SK-N-MC (cell line): ENCODE results near the gene NR2E3.

Experiments used
- EZH2 ChIP-seq: fragments of 200-600 bp; sonication (generic); IDR thresholded peaks from one replicate; pipeline ENCODE4 v1.6.1; 2017; ENCODE audit warnings: antibody characterized with exemption
- POLR2AphosphoS5 ChIP-seq: IDR thresholded peaks from 2 replicates; pipeline ENCODE4 v1.6.1; 2012; ENCODE audit warnings: mild to moderate bottlenecking, low read depth, low read length, borderline replicate concordance

DNA sequence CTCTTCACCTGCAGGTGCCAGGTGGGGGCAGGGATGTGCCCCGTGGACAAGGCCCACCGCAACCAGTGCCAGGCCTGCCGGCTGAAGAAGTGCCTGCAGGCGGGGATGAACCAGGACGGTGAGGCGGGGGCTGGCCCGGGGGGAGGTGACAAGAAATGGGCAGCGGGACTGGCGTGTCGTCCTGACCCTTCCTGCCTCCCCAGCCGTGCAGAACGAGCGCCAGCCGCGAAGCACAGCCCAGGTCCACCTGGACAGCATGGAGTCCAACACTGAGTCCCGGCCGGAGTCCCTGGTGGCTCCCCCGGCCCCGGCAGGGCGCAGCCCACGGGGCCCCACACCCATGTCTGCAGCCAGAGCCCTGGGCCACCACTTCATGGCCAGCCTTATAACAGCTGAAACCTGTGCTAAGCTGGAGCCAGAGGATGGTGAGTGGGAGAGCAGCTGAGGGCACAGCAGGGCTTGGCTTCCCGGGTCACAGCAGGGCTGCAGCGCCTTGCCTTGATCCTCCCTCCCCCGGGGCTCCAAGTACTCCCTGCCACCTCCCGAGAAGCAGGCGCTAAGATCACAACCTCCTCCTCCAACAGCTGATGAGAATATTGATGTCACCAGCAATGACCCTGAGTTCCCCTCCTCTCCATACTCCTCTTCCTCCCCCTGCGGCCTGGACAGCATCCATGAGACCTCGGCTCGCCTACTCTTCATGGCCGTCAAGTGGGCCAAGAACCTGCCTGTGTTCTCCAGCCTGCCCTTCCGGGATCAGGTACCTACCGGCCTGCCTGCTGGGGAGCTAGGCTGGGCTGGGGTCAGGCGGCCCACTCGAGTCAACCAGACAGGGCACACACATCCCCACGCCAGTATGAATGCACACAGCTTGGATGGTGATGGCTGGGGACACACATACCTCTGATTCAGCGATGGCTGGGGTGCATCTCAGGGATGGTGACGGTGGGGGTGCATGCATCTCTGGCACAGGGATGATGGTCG lies 1.7 kb downstream of the NR2E3 start:
- TF ChIP-seq POLR2AphosphoS5 (no peak), EZH2 (no peak)
